HG02759 (cell line): ENCODE measurements around the gene KMO.

ENCODE experiments used
- ATAC-seq: cut with Tn5 transposase; IDR thresholded peaks from one replicate; pipeline ENCODE4 v1.9.1; 2021; ENCODE audit warnings: mild to moderate bottlenecking, moderate library complexity; ENCODE audit not compliant: unreplicated experiment

Gene KMO

DNA sequence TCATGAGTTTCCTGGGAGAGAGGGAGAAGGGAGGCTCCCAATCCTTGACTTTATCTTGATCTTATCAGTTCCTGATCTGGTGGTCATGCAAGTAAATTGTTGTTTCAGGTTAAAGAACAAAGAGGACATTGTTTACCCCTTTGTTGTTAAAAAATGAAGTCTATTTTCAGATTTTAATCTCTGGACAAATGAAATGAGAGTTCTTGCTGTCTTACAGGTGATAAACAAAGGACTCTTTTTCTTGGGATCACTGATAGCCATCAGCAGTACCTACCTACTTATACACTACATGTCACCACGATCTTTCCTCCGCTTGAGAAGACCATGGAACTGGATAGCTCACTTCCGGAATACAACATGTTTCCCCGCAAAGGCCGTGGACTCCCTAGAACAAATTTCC lies 59.6 kb downstream of the KMO start:
- ATAC-seq: no peak

DNA sequence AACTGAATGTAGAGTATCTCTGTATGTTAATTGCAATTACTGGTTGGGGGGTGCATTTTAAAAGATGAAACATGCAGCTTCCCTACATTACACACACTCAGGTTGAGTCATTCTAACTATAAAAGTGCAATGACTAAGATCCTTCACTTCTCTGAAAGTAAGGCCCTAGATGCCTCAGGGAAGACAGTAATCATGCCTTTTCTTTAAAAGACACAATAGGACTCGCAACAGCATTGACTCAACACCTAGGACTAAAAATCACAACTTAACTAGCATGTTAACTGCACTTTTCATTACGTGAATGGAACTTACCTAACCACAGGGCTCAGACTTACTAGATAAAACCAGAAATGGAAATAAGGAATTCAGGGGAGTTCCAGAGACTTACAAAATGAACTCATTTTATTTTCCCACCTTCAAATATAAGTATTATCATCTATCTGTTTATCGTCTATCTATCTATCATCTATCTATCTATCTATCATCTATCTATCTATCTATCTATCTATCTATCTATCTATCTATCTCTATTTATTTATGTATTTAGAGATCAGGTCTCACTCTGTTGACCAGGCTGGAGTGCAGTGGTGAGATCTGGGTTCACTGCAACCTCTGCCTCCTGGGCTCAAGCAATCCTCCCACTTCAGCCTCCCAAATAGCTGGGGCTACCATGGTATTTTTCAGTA lies 60.2 kb downstream of the KMO start:
- ATAC-seq: peak; percentile 77

DNA sequence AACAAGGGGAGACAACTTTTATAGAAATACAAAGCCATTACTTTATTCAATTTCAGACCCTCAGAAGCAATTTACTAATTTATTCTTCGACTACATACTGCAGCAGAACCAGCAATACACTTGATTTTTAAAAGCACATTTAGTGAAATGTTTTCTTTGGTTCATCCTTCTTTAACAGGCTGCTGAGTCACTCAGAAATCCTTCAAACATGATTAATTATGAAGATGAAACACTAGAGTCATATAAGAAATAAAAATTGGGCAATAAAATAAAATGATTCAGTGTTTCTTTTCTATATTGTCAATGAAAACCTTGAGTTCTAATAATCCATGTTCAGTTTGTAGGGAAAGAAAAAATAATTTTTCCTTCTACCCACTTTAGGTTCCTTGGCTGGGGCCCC lies 61.0 kb downstream of the KMO start:
- ATAC-seq: no peak

DNA sequence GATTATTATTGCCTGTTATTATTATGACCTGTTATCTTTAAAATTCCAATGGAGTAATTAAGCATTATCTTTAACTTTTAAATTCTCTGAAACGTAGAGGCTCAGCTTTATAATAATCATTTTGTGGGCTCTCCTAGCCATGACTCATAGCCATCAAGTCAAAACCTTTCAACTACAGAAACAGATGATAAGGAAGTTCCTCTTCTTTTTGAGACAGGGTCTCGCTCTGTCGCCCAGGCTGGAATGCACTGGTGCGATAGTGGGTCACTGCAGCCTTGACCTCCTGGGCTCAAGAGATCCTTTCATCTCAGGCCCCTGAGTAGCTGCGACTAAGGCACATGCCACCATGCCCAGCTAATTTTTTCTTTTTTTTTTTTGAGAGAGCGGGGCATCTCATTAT lies 64.5 kb downstream of the KMO start:
- ATAC-seq: no peak

DNA sequence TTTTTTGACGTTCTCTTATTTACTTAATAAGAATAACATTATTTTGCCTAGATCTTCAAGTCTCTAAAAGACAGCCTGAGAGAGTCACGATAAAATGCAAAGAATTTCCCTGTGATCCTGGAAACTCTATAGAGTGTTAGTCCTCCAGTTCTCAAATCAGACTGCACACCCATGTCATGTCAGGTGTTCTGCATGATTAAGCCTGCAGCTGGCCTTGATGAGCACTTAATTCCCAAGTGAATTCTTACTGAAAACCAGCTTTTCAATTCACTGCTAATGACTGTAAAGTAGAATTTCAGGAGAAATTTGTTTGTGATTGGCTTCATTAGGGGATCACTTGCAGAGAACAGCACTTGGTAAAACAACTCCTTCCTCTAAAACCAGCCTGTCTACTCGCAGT lies 66.1 kb downstream of the KMO start:
- ATAC-seq: peak; percentile 56

DNA sequence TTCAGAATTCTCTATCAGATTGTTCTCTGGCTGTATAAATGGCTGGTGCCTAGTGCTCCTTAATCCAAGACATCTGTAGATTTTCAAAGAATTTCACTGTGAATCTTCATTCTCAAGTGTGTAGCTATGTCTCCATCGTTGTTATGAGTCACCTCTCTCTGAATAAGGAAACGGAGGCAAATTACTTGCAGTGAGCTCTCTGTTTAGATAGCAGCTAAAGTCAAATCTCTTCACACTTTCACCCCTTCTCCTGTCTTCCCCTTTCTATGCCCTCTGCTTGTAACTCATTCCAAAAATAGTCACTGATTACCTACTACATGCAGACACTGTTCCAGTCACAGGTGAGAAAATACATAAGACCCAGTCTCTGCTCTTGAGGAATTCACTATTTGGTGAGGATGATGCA lies 68.3 kb downstream of the KMO start:
- peak; percentile 77 for ATAC-seq

DNA sequence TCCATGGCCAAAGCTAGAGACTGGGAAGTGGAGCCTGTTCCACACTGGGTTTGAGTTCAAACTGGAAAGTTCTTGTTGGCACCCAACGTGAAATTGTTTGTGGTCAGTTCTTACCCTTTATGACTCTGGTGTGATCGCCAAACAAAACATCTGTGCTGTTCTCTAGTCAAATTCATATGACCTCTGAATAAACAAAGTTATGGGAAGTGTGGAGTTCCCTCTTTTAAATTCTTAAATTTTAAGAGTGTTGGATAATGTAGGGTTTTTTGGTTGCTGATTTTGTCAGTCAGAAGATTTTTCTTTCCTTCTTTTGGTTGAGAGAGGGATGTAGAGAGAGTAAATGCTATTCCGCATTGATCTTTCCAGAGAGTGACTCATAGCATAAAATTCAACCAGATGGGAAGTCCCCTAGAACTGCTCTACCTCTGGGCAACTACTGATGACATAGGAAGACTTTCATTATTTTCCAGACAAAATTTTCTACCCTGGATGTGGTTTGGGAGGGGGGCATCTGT lies 71.6 kb downstream of the KMO start:
- no peak for ATAC-seq

DNA sequence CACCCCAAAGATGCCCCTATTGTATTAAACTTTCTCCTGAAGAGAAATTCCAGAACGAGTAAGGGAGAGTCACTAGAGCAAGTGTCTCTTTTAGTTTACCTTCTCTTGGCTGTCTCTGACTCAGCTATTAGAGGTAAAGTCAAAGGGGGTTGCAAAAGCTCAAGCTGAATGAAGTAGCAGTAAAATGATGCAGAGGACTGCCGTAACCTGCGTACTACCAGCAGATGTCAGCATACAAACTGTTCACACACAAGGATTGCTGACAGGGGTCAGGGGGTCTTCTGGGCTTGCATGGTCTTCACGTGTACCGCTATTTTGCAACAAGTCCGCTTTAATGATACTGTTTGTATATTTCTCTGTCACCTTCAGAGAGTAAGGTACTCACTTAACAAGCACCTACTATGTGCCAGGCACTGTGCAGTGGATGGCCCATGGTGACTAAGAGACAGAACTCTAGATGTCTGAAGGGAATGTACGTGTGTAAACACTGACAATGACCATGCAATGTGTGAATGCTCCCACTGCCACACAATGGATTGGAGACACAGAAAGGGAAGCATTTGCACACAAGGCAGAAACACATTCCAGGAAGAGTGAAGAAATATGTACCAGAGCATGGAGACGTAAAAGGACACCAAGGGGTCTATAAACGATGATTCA lies 73.1 kb downstream of the KMO start:
- ATAC-seq: no peak

DNA sequence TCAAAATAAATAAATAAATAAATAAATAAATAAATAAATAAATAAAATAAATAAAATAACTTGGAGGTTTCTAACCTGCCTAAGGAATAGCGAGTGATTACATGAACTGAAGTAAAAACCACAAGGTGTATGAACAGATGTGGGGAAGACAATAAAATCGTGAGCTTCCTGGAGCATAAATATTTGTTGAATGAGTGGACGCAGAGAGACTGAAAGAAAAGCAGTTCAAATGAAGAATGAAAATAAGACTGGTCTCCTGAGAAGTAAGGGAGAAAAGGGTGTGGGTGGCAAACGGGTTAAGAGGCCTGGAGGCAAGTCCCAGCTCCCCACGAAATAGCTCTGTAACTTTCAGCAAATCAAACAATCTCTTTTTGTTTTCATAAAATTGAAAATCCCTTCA lies 74.4 kb downstream of the KMO start:
- no peak for ATAC-seq

DNA sequence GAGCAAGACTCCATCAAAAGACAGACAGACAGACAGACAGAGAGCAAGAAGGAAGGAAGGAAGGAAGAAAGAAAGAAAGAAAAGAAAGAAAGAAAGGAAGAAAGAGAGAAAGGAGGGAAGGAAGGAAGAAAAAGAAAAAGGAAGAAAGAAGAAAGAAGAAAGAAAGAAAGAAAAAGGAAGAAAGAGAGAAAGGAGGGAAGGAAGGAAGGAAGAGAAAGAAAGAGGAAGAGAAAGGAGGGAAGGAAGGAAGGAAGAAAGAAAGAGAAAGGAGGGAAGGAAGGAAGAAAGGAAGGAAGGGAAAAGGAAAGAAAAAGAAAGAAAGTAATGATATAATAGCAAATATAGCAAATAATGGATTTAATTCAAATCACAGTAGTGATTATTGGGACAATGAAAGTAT lies 75.3 kb downstream of the KMO start:
- no peak for ATAC-seq

DNA sequence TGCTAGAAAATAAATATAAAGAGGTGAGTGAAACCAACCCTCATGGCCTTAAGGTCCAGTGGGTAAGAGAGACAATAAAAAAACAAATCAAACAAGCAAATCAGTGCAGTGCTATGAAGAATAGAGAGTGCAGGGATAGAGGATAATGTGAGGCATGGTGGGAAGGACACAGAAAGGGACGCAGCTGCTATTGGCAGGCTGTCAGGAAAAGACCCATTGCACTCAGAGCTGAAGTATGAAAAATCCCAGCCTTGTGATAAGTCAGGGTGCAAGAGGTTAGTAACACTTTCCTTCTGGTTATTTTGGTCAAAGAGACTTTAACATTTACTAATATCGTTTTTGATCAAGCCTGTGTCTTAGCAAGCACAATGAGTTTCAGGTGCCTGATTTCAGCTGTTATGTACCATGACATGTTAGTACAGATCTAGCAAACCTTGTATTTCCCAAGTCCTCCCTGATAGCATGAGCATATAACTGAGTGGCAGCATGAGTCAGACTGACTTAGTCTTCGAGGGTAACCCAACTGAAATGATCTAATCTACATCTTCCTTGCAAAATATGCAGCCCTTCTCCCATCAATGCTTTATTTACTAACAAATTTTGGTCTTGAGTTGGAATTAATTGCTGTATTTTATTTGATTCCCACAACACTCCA lies 76.3 kb downstream of the KMO start:
- no peak for ATAC-seq

DNA sequence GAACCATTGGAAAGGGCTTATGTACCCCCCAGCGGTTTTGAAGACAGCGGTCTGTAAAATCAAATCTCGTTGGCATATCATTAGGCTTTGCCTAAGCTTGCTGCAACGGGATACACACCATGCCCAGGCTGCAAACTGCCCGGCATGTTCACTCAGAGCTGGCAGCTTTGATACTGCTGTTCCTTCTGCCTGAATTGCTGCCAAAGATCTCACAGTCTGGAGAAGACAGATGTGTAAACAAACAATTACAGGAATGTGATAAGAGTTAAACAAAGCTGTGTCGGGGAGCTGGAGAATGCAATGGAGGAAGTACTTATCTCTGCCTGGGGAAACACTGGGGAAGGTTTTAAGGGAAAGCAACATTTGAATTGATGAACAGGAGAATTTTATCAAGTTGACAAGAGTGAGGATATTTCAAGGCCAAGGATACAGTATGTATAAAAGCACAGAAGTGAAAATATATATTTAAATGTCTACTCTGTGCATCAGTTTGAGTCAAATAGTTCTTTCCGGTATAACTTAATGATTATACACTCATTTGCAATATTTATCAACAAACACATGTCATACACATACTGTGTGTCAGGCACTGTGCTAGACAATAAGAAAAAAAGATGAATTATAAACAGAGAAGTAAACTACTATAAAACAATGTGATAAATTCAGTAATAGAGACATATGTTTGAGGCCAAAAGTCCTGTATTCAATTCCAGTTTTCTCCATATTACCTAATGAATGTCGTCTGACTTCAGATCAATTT lies 78.1 kb downstream of the KMO start:
- ATAC-seq: no peak

DNA sequence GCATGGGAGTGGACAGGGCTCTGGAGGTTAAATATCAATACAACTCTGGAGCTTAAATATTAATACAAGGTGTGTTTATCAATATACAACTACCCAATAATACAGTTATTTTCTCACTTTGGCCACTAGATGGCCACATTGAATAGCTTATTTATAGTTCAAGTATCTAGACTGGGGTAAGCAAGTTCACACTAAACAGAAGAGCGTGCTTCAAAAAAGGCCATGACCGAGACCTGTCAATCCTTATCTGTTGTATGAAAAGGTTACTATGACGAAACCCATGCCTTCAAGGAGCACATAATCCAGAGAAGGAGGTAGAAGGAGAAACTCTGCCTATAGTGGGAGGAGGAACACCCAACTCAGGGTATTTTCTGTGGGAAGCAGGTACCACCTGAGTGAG lies 78.9 kb downstream of the KMO start:
- peak; percentile 85 for ATAC-seq

DNA sequence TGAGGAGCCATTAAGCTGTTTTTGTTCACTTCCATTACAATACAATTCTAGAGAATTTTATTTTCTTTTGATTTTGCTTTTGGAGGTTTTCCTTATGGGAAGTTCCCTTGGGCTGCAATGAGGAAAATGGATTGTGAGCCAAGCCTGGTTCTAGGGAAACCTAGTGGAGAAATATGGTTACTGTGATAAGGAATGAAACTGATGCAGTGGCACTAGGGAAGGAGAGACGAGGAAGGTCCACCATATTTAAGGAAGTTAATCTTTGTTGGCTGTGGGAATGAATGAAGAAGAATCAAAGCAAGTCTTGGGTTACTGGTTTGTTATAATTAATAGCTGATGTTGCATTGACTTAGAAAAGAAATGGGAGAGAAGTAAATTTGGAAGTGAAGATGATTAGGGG lies 79.6 kb downstream of the KMO start:
- no peak for ATAC-seq

DNA sequence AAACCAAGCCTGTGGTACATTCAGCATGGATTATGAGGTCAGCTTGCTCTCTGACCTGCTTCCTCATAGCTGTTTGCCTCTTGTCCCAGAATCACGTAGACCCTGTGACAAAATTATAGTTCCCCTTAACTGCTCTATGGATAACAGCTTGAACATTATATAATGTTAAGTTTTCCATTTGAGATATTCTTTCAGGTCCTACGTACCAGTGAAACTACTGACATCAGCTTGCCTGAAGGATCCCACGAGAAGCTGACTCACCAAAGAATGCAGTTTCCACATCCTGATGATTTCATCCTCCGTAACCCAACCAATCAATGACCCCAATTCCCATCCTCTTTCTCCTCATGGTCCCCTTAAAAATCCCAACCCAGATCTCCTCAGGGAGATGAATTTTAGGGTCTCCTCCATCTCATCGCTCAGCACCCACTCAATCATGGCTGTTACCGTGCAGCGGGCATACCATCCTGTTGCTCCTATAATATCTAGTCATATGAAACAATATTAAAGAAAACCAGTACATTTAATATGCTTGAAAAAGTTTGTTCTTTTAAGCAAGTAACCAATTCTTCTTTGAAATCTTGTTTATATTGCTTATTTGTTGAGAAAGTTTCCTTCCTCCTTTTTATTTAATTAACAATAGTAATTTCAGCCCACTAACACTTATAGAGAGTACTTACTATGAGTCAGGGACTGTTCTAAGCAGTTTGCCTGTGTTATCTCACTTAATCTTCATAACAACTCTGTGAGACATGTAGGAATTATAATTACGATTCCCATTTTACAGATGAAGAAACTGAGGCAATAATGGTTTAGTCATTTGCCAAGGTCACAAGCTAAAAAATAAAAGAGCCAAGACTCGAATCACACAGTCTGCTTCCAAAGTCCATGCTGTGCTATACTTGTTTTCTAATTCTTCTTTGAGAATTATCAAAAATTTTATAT lies 80.6 kb downstream of the KMO start:
- ATAC-seq: no peak

DNA sequence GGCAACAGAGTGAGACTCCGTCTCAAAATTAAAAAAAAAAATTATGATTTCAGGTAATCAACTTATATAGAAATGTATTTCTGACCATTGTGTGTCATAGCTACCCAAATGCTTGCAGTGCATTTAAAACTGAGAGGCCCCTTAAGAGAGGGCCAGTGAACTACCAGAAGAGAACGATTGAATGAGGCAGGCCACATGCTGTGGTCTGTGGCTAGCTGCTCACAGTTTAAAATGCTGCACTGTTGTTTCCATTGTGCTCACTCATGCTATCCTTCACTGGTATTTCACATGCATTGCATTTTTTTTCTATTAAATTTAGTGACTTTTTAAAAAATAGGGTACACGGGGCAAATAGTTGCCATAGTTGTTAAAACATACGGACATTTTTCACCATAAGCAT lies 82.0 kb downstream of the KMO start:
- ATAC-seq: no peak

DNA sequence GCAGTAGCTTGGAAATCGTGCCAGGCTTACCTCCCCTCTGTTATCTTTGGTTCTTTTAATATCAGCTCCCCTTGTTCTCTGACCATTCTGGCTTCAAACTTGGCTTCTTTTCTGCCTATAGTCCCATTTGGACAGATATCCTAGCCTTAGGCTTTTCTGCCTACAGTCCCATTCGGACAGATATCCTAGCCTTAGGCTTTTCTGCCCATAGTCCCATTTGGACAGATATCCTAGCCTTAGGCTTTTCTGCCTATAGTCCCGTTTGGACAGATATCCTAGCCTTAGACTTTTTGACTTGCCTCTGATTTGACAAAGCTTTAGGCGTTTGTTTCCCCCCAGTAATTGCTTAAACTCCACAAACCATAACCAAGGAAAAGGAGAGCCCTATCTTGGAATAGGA lies 82.4 kb downstream of the KMO start:
- no peak for ATAC-seq

DNA sequence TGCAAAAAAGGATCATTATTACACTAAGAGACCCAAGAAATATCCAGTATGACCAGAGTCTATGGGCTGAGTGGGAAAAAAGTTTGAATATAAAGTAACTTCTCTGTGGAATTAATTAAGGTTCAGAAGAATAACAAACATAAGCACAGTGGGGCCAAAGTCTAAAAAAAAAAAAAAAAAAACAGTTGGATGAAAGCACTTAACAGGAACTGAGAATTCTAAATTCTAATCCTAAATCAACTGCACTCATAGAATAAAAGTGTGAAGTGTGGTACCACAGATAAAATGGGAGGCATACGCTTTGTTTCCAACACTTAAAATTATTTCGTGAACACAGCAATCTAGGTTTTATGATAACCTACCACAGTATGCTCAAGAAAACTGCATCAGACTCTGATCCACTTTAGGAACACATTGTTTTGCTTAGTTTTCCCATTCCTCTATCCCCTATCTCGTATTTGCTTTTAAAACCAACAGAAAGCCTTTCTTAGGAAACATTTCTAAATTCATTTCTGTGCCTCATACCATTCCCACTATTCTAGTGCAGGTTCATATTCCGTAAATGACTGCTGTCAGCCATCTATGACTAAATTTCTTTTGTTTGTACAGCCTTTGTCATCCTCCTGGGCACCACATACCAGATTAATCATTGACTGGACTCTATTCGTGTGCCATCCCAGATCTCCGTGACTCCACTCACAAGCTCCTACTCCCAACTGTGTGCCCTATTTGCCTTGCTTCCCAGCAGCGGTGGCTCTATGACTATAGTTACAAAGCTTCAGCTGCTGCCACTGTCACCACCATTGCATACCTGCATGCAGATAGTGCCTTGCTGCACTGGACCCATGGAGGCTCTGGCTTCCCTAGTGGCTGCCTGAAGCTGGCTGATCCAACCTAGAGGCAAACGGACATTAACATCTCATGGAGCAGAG lies 83.1 kb downstream of the KMO start:
- ATAC-seq: no peak

DNA sequence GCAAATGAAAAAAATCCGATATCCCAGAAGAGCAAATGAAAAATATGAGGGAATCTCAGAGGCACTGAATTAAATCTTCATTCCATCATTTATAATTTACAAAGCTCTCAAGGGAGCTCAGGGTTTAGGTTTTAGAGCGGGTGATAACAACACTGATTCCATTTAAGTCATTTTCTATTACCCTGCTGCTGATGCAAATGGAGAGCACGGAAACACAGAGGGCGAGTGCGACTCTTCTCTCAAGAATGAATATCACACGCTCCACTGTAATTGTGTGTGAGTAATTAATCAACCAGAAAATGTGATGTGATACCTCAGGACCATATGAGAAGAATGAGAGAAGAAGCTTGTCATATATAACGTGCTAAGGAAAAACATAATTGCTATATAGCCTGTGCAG lies 85.2 kb downstream of the KMO start:
- ATAC-seq: no peak
